ENCODE results near the gene SH3RF2. TPM values are rescaled to one million over a fixed set of nuclear protein-coding genes. Genes with fewer than 3 reads are reported as not detected.
"Not testable (repeated sequence)": the region's sequence is repeated elsewhere in the genome, so short reads cannot be mapped to it uniquely, and the experiment has no call there.

Gene SH3RF2
- total and polyA plus RNA-seq, 2 donors (not counting 3 experiments of a cell fraction or from before 2014, with no cell fraction given), result 0.54 to 0.84 TPM

GRCh38 chr5:146007989-146008388, 71.6 kb downstream of the SH3RF2 start:
- POLR2A ChIA-PET, result no interaction called here
- BruUV-seq (replicated peaks), result no TSS peak

DNA sequence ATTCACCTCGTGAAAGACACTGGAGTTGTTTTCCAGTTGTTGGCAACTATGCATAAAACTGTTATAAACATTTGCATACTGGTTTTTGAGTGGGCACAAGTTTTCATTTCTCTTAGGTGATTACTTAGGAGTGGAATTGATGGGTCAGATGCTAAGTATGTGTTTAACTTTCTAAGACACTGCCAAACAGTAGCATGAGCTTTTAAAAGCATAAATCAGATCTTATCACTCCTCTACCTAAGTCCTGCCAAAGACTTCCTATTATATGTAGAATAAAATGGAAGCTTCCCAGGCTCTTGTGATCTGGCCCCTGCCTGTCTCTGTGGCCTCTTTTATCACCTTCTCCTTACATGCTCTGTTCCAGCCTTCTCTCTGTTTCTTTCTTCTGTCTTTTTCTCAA, 72.6 kb downstream of the SH3RF2 start:
- Histone ChIP-seq H3K9ac (replicated peaks; ENCODE audit: extremely low read depth, insufficient read depth, low read length) (no peak overlapping the region), H3K9me3 (replicated peaks; ENCODE audit: control insufficient read depth, insufficient read depth, low read length) (no peaks in the 10 kb centered on the region), H3K4me1 (ENCODE audit: control insufficient read depth, extremely low read depth, insufficient read depth, low read length) (no peaks in the 10 kb centered on the region), H3K27ac (ENCODE audit: insufficient read depth, low read depth, low read length) (no peak overlapping the region), H3K27me3 (ENCODE audit: control insufficient read depth in 2 of 2, insufficient read depth in 2 of 2, low read length in 2 of 2) (no peaks in the 10 kb centered on the region), H3K36me3 (ENCODE audit: control insufficient read depth in 2 of 2, extremely low read depth in 1 of 2, insufficient read depth in 2 of 2, low read length in 2 of 2) (no peaks in the 10 kb centered on the region), H3K79me2 (ENCODE audit: control insufficient read depth, insufficient read depth, low read length) (no peaks in the 10 kb centered on the region), H3K9me1 (replicated peaks; ENCODE audit: control insufficient read depth, extremely low read depth, insufficient read depth, low read length) (no peaks in the 10 kb centered on the region), H4K20me1 (replicated peaks; ENCODE audit: control insufficient read depth, extremely low read depth, insufficient read depth, low read length) (no peaks in the 10 kb centered on the region), H2AFZ (ENCODE audit: low read depth, low read length) (no peak overlapping the region), H3K4me2 (ENCODE audit: insufficient read depth, low read length) (no peak overlapping the region), H3K4me3 (replicated peaks in 1 of 3; ENCODE audit: insufficient read depth in 1 of 3, low read depth in 1 of 3, low read length in 3 of 3) (no peak overlapping the region)
- intact Hi-C loops (cut with micrococcal nuclease), result no loop called here
- ChIA-PET CTCF (interaction anchor here (0.8 to 1.5 kb wide), 4 partner anchors 29 to 121 kb away, joined by 3 to 4 read pairs (median 3); no protein-coding TSS in a partner anchor), POLR2A (no interaction called here)
- dilution Hi-C loops (cut with MboI; ENCODE audit: extremely low pct_ligation_motif_present, low sequenced_read_pairs), result no loop called here
- FAIRE-seq (no peak), DNase-seq (ENCODE audit: low read depth, low spot score) (no peak)
- BruUV-seq (replicated peaks), result no TSS peak
- TF ChIP-seq MYC (IDR thresholded peaks at IDR 0.05; ENCODE audit: low read depth, low read length) (no peak), JUN (IDR thresholded peaks at IDR 0.05; ENCODE audit: borderline replicate concordance, insufficient read depth, insufficient read length, low read depth) (no peak), FOS (IDR thresholded peaks at IDR 0.05; ENCODE audit: borderline replicate concordance, insufficient read depth, low read length) (no peak), POLR2A (IDR thresholded peaks at IDR 0.05; ENCODE audit: low read depth, low read length) (no peak)

More at GRCh38 chr5:146007989-146008388, 71.6 kb downstream of the SH3RF2 start:
- TF ChIP-seq MYC (IDR thresholded peaks at IDR 0.05; ENCODE audit: low read depth, low read length), result no peak
- TF ChIP-seq, protein P1, sequence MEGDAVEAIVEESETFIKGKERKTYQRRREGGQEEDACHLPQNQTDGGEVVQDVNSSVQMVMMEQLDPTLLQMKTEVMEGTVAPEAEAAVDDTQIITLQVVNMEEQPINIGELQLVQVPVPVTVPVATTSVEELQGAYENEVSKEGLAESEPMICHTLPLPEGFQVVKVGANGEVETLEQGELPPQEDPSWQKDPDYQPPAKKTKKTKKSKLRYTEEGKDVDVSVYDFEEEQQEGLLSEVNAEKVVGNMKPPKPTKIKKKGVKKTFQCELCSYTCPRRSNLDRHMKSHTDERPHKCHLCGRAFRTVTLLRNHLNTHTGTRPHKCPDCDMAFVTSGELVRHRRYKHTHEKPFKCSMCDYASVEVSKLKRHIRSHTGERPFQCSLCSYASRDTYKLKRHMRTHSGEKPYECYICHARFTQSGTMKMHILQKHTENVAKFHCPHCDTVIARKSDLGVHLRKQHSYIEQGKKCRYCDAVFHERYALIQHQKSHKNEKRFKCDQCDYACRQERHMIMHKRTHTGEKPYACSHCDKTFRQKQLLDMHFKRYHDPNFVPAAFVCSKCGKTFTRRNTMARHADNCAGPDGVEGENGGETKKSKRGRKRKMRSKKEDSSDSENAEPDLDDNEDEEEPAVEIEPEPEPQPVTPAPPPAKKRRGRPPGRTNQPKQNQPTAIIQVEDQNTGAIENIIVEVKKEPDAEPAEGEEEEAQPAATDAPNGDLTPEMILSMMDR (IDR thresholded peaks at IDR 0.05; ENCODE audit: extremely low read depth in 1 of 2, insufficient read depth in 1 of 2, low read depth in 1 of 2, low read length in 2 of 2), result no peak
- Histone ChIP-seq H2AFZ (ENCODE audit: low read depth, low read length) (no peak overlapping the region), H3K4me2 (ENCODE audit: insufficient read depth, low read length) (no peak overlapping the region), H3K4me3 (replicated peaks in 1 of 3; ENCODE audit: insufficient read depth in 1 of 3, low read depth in 1 of 3, low read length in 3 of 3) (no peak overlapping the region), H3K27me3 (ENCODE audit: control insufficient read depth in 2 of 2, insufficient read depth in 2 of 2, low read length in 2 of 2) (no peaks in the 10 kb centered on the region), H3K9me1 (replicated peaks; ENCODE audit: control insufficient read depth, extremely low read depth, insufficient read depth, low read length) (no peaks in the 10 kb centered on the region), H4K20me1 (replicated peaks; ENCODE audit: control insufficient read depth, extremely low read depth, insufficient read depth, low read length) (no peaks in the 10 kb centered on the region), H3K9ac (replicated peaks; ENCODE audit: extremely low read depth, insufficient read depth, low read length) (no peak overlapping the region), H3K9me3 (replicated peaks; ENCODE audit: control insufficient read depth, insufficient read depth, low read length) (no peaks in the 10 kb centered on the region), H3K79me2 (ENCODE audit: control insufficient read depth, insufficient read depth, low read length) (no peaks in the 10 kb centered on the region), H3K4me1 (ENCODE audit: control insufficient read depth, extremely low read depth, insufficient read depth, low read length) (no peaks in the 10 kb centered on the region), H3K27ac (ENCODE audit: insufficient read depth, low read depth, low read length) (no peak overlapping the region), H3K36me3 (ENCODE audit: control insufficient read depth in 2 of 2, extremely low read depth in 1 of 2, insufficient read depth in 2 of 2, low read length in 2 of 2) (no peaks in the 10 kb centered on the region)
- DNase-seq (ENCODE audit: low read depth, low spot score) (no peak), FAIRE-seq (no peak)
- dilution Hi-C loops (cut with MboI; ENCODE audit: extremely low pct_ligation_motif_present, low sequenced_read_pairs), result no loop called here
- CTCF ChIA-PET, result interaction anchor here (0.8 to 1.5 kb wide), 2 partner anchors 33 to 98 kb away, joined by 3 read pairs; no protein-coding TSS in a partner anchor
- intact Hi-C loops (cut with micrococcal nuclease), result no loop called here

GRCh38 chr5:146010447-146010846, 74.1 kb downstream of the SH3RF2 start:
- H3K9me3 ChIP-seq (replicated peaks; ENCODE audit: control insufficient read depth, insufficient read depth, low read length); H3K36me3 ChIP-seq (ENCODE audit: control insufficient read depth in 2 of 2, extremely low read depth in 1 of 2, insufficient read depth in 2 of 2, low read length in 2 of 2); H3K27me3 ChIP-seq (ENCODE audit: control insufficient read depth in 2 of 2, insufficient read depth in 2 of 2, low read length in 2 of 2); CTCF ChIA-PET; H4K20me1 ChIP-seq (replicated peaks; ENCODE audit: control insufficient read depth, extremely low read depth, insufficient read depth, low read length); POLR2A ChIA-PET; H3K79me2 ChIP-seq (ENCODE audit: control insufficient read depth, insufficient read depth, low read length); FAIRE-seq; BruUV-seq (replicated peaks); dilution Hi-C loops (cut with MboI; ENCODE audit: extremely low pct_ligation_motif_present, low sequenced_read_pairs); intact Hi-C loops (cut with micrococcal nuclease); DNase-seq (ENCODE audit: low read depth, low spot score); H3K4me2 ChIP-seq (ENCODE audit: insufficient read depth, low read length); H3K9me1 ChIP-seq (replicated peaks; ENCODE audit: control insufficient read depth, extremely low read depth, insufficient read depth, low read length); H3K4me3 ChIP-seq (replicated peaks in 1 of 3; ENCODE audit: insufficient read depth in 1 of 3, low read depth in 1 of 3, low read length in 3 of 3); H3K27ac ChIP-seq (ENCODE audit: insufficient read depth, low read depth, low read length); H2AFZ ChIP-seq (ENCODE audit: low read depth, low read length); H3K4me1 ChIP-seq (ENCODE audit: control insufficient read depth, extremely low read depth, insufficient read depth, low read length); H3K9ac ChIP-seq (replicated peaks; ENCODE audit: extremely low read depth, insufficient read depth, low read length): not testable (repeated sequence)
